NK-92 treated with Interleukin-12 subunit alpha and Interleukin-12 subunit beta, amount 100 ng/mL, for 24 hours (cell line): ENCODE results near the gene TMC2.
"Not testable (repeated sequence)": the region's sequence is repeated elsewhere in the genome, so short reads cannot be mapped to it uniquely, and the experiment has no call there.

ENCODE experiments used
- DNase-seq: peaks from one replicate; lab custom pipeline; 2025; lab: John Stamatoyannopoulos, UW

Gene TMC2

DNA sequence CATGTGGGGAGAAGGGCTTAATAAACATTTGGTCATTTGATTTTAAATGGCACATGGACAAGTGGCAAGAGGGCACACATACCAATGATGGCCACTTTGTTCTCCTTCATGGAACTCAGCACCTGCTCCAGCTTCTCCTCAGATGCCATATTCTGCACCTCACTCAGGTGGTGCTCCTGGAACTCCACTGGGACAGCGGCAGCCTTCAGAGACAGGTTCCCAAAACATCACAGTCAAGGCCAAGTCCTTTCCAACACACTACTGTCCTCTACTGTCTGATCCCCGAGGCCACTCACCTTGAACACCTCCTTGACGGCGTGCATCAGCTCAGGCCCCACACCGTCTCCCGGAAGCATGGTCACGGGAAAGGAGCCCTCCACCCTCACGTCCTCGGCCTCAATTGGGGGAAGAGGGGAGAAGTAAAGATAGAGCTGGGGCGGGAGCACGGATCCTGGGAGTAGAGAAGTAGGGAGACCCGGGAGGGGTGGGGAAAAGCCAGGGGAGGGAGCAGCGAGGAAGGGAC lies 127.1 kb downstream of the TMC2 start:
- no peak for DNase-seq

- DNase-seq: peak; percentile 80
Observed at GRCh38 chr20:2663887-2664719, 127.7 kb downstream of the TMC2 start, which contains the start of gene IDH3B. Gene IDH3B, minus strand, starts transcription at chr20:2664216. Its CDS starts 28 bp downstream, at chr20:2664188.

DNA sequence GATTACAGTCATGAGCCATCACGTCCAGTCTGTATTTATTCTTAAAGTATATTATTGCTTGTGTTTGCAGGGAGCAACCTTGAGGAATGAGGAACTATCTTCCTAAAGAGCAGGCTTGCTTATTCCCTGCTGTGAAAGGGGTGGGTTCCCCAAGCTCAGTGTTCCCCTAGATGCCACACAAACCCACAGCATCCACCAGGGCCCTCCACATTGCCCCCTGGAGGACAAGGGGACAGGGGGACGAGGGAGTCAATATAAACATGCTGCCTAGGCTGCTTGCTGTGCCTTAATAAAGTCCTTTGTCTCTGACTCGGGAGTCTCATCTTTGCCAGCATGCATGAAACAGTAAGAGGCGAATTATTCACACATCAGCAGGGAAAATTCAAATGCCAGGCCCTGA lies 135.6 kb downstream of the TMC2 start:
- no peak for DNase-seq

DNA sequence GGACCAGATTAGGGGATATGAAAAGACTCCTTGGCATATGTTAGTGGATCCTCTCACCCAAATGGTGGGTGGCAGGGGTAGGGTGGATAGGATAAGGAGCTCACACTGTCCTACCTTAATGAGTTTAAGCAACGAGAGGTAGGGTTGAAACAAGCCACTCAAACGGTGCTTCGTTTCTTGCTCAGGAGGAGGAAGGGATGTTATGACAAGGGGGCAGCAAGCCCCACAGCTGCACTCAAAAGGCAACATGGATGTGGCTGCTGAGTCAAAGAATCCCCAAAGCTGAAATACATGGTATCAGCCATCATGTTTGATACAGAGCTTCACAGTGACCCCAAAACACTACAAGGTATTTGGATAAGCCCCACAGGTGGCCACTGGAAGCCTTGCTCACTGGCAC lies 136.1 kb downstream of the TMC2 start:
- DNase-seq: no peak

- DNase-seq: no peak
Observed at GRCh38 chr20:2673453-2673852, 137.1 kb downstream of the TMC2 start.

GRCh38 chr20:2680046-2680445 lies 143.7 kb downstream of the TMC2 start:
- DNase-seq: no peak

DNA sequence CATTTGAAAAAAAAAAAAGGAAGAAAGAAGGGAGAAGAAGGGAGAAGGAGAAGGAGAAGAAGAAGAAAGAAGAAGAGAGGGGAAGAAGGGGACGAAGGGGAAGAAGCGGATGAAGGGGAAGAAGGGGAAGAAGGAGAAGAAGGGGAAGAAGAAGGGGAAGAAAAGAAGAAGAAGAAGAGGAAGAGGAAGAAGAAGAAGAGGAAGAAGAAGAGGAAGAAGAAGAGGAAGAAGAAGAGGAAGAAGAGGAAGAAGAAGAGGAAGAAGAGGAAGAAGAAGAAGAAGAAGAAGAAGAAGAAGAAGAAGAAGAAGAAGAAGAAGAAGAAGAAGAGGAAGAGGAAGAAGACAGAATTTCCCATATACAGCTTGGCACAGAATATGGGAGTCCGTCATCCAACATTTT lies 145.7 kb downstream of the TMC2 start:
- DNase-seq: not testable (repeated sequence)

DNA sequence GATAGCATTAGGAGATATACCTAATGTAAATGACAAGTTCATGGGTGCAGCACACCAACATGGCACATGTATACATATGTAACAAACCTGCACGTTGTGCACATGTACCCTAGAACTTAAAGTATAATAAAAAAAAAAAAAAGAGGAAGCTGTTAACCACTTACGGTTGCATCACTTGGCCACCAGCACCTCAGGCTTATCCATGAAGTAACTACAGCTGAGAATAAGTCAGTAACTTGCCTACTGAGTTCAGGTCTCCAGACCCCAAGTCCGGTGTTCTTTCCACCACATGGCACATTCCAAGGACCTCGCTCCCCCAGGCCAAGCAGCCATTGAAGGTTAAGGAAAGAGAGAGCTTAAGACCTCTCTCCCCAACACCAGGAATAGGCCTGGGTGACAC lies 148.4 kb downstream of the TMC2 start:
- not testable (repeated sequence) for DNase-seq

DNA sequence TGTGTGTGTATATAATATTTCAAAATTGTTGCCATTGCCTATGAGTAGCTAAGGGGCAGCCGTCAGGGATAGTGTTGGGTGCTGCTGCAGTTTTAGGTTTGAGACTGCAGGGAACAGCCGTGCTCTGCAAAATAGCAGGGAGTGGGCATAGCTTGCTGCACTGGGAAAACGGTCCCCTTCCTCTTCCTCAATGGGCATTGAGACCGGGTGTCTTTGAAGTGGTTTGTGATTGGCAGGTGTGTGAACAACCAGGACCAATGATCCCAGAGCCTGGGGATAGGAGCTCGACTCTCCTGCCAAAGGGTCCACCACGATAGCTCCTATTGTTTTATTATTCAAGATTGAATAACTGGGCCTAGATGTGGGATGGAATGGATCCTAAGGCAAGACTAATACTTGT lies 151.1 kb downstream of the TMC2 start:
- DNase-seq: no peak

DNA sequence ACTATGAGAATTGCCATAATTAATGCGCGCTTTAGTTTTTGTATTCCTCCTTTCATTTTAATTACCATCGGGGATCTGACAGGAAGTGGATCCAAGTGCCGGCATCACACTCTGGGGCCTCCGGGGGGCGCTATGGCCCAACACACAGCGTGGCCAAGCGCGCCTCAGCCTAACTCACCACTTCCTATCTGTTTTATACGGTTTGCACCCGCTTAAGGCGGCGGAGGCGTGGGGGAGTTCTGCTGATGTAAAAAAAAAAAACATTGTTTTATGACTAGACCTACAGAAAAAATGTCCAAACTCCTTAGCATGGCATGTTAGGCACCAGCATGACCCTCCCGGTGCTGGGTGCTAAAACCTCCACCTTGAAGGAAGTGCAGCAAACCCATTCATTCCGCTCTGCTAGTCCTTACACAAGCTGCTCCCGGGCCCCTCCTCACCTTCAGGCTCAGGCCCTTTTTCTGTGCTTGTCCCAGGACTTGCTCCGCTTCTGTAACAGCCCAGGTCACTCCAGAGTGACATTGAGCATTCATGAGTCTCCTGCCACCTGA lies 151.7 kb downstream of the TMC2 start:
- no peak for DNase-seq

DNA sequence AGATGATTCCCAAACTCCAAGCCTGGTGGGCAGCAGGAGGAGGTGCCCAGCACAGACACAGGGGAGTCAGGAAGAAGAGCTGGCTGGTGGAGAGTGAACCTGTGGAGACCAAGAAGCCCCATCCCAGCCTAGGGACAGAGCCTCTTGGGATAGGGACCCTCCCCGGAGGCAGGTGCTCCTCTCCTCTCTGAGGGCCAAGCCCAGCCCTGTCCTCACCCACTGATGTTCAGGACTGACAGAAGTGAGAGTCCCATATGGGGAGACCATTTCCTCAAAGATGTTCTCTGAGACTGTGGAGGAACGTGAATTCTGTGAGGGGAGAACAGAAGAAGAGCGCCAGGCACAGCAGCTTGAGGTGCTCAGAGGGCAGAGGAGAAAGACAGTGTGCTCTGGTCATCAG lies 153.8 kb downstream of the TMC2 start:
- no peak for DNase-seq

DNA sequence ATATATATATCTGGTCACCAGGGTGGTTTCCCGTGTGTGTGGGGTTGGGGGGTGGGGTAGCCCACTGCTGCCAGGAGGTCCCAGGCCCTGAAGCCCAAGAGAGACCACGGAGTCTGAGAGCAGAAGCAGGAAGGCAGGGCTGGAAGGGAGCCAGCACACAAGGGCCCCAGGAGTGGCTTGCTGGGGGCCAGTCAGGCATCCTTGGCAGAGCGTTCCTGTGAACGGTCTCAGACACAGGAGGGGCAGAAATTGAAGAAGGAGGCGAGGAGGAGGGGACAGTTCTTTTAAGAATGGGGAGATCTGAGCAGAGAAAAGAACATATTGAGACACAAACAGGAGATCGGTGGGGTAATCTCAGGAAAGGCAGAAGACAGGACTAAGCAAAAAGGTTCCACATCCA lies 154.3 kb downstream of the TMC2 start:
- no peak for DNase-seq

GRCh38 chr20:2691127-2691526 lies 154.8 kb downstream of the TMC2 start:
- no peak for DNase-seq
